GM23338 (cell line): ENCODE measurements around the gene NCKAP1. TPM values are rescaled to one million over a fixed set of nuclear protein-coding genes. Genes with fewer than 3 reads are reported as not detected.

Experiments
- ATAC-seq: fragments of 200-7000 bp; cut with Tn5 transposase; 3 replicates; pipeline ENCODE4 v1.9.1; 2020
- DNase-seq: peaks from one replicate; pipeline ENCODE4 v3.0.0-alpha.2; 2015; ENCODE audit warnings: low spot score
- H2AFZ ChIP-seq: fragments of 200-600 bp; sonication (generic); 2 replicates; pipeline ENCODE4 v1.8.0; 2016; ENCODE audit warnings: antibody characterized with exemption, mild to moderate bottlenecking, moderate library complexity
- H3F3A ChIP-seq: fragments of 200-600 bp; sonication (generic); replicated peaks from 2 replicates; pipeline ENCODE4 v1.8.0; 2017; ENCODE audit warnings: antibody characterized with exemption, mixed run types, low read depth
- H3K27ac ChIP-seq: fragments of 200-600 bp; sonication (generic); 2 replicates; pipeline ENCODE4 v1.6.1; 2016; ENCODE audit warnings: low read depth
- H3K27me3 ChIP-seq: fragments of 200-600 bp; sonication (generic); 2 replicates; pipeline ENCODE4 v1.8.0; 2016; ENCODE audit warnings: mild to moderate bottlenecking, mixed run types, moderate library complexity; ENCODE audit not compliant: insufficient read depth
- H3K36me3 ChIP-seq: fragments of 200-600 bp; sonication (generic); 2 replicates; pipeline ENCODE4 v1.8.0; 2016; ENCODE audit warnings: mild to moderate bottlenecking; ENCODE audit not compliant: insufficient read depth
- H3K4me1 ChIP-seq: fragments of 200-600 bp; sonication (generic); 2 replicates; pipeline ENCODE4 v1.8.0; 2016; ENCODE audit warnings: mild to moderate bottlenecking, moderate library complexity; ENCODE audit not compliant: insufficient read depth
- H3K4me2 ChIP-seq: fragments of 200-600 bp; sonication (generic); 2 replicates; pipeline ENCODE4 v1.7.1; 2017; ENCODE audit warnings: mixed run types
- H3K4me3 ChIP-seq: fragments of 200-600 bp; sonication (generic); 2 replicates; pipeline ENCODE4 v1.6.1; 2016; ENCODE audit warnings: mixed run types
- H3K79me2 ChIP-seq: fragments of 200-600 bp; sonication (generic); replicated peaks from 2 replicates; pipeline ENCODE4 v1.8.0; 2017; ENCODE audit warnings: mild to moderate bottlenecking; ENCODE audit not compliant: insufficient read depth
- H3K9me2 ChIP-seq: fragments of 200-600 bp; sonication (generic); 2 replicates; pipeline ENCODE4 v1.8.0; 2017; ENCODE audit not compliant: insufficient read depth
- H4K20me1 ChIP-seq: fragments of 200-600 bp; sonication (generic); replicated peaks from 2 replicates; pipeline ENCODE4 v1.8.0; 2017; ENCODE audit warnings: mild to moderate bottlenecking; ENCODE audit not compliant: insufficient read depth
- H3K27ac Mint-ChIP-seq: 2 replicates; pipeline ENCODE4 v1.8.0; 2020; ENCODE audit warnings: inconsistent platforms, mild to moderate bottlenecking, moderate library complexity, mixed read lengths
- H3K27me3 Mint-ChIP-seq: 3 replicates; pipeline ENCODE4 v1.8.0; 2022; ENCODE audit warnings: low read depth, mild to moderate bottlenecking, moderate library complexity, mixed read lengths, inconsistent platforms; ENCODE audit not compliant: insufficient read depth, poor library complexity
- H3K36me3 Mint-ChIP-seq: 3 replicates; pipeline ENCODE4 v1.8.0; 2021; ENCODE audit warnings: low read depth, mild to moderate bottlenecking, inconsistent platforms, moderate library complexity, mixed read lengths
- H3K4me1 Mint-ChIP-seq: 3 replicates; pipeline ENCODE4 v1.8.0; 2020; ENCODE audit warnings: mild to moderate bottlenecking, inconsistent platforms, mixed read lengths
- H3K4me3 Mint-ChIP-seq: 3 replicates; pipeline ENCODE4 v1.8.0; 2021; ENCODE audit warnings: moderate library complexity, mild to moderate bottlenecking, inconsistent platforms, mixed read lengths
- H3K9me3 Mint-ChIP-seq: 3 replicates; pipeline ENCODE4 v1.8.0; 2020; ENCODE audit warnings: moderate library complexity, mild to moderate bottlenecking, inconsistent platforms, mixed read lengths
- JUNB ChIP-seq: IDR thresholded peaks from one replicate; pipeline ENCODE4 v1.6.1; 2016; ENCODE audit warnings: antibody characterized with exemption; ENCODE audit not compliant: unreplicated experiment
- NANOG ChIP-seq: IDR thresholded peaks from 2 replicates; pipeline ENCODE4 v1.6.1; 2016; ENCODE audit warnings: antibody characterized with exemption, borderline replicate concordance
- POLR2AphosphoS5 ChIP-seq: IDR thresholded peaks from 2 replicates; pipeline ENCODE4 v1.6.1; 2016; ENCODE audit warnings: antibody characterized with exemption, low read depth
- polyA plus RNA-seq: library from polyadenylated mRNA; unstranded; fragments of >200 nt; fragmentation: Nextera tagmentation; extraction: Ambion mirVana; gene quantifications from 2 replicates; pipeline ENCODE4 v1.2.1, GENCODE V29; 2016
- total RNA-seq: library from RNA; depleted of rRNA; stranded (reverse); fragments of >200 nt; shearing (Covaris generic); gene quantifications from 2 replicates; pipeline ENCODE4 v1.2.3, GENCODE V29; 2014
- TF ChIP-seq, protein P1 (sequence below): fragments of 250-450 bp; sonication (Bioruptor Pico); IDR thresholded peaks from 2 replicates; pipeline ENCODE4 v1.5.0; 2020; ENCODE audit warnings: mild to moderate bottlenecking, moderate library complexity
- TF ChIP-seq, protein P2 (sequence below): IDR thresholded peaks from 2 replicates; pipeline ENCODE4 v1.6.1; 2016; ENCODE audit warnings: antibody characterized with exemption
- TF ChIP-seq, protein P3 (sequence below), 2 experiments: fragments of 200-600 bp in 1 of 2; sonication (generic) in 1 of 2; conservative IDR thresholded peaks; 2 replicates each; pipeline versions ENCODE4 v1.5.1 to v1.6.1; 2016 to 2017; ENCODE audit warnings: antibody characterized with exemption in 2 of 2, low read depth in 2 of 2, mild to moderate bottlenecking in 2 of 2, moderate library complexity in 1 of 2

Gene NCKAP1
- total and polyA plus RNA-seq, 2 experiments from 2014 or later, result 53.8 to 157 TPM

DNA sequence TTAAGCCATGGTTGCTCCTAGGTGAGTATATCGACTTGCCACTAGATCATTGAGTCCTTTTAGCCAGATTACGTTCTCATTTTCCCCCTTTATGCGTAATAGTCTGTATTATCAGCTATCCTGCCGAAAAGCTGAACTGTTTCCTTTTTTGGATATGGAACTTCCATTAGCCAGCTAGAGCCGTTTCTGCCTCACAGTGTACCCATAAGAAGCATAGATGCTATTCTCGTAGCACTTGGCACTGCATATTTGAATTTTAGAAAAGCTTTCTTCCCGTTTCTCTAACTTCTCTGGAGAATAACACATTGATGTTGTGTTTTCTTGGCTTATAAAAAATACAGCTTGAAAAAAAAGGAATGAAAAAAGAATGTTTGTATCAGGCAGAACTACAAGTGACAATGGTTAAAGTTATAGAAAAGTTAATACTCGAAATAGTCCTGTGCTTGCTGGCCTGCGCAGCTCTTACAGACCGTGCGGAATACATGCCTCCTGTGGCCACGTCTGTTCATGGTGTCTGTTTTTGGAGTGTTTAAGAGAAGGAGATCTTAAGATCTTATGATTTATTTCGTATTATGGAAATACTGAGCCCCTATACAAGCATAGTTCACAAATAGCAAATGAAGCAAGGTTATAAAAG is 41.0 kb upstream of the NCKAP1 start (continued):
- TF ChIP-seq, protein P1, sequence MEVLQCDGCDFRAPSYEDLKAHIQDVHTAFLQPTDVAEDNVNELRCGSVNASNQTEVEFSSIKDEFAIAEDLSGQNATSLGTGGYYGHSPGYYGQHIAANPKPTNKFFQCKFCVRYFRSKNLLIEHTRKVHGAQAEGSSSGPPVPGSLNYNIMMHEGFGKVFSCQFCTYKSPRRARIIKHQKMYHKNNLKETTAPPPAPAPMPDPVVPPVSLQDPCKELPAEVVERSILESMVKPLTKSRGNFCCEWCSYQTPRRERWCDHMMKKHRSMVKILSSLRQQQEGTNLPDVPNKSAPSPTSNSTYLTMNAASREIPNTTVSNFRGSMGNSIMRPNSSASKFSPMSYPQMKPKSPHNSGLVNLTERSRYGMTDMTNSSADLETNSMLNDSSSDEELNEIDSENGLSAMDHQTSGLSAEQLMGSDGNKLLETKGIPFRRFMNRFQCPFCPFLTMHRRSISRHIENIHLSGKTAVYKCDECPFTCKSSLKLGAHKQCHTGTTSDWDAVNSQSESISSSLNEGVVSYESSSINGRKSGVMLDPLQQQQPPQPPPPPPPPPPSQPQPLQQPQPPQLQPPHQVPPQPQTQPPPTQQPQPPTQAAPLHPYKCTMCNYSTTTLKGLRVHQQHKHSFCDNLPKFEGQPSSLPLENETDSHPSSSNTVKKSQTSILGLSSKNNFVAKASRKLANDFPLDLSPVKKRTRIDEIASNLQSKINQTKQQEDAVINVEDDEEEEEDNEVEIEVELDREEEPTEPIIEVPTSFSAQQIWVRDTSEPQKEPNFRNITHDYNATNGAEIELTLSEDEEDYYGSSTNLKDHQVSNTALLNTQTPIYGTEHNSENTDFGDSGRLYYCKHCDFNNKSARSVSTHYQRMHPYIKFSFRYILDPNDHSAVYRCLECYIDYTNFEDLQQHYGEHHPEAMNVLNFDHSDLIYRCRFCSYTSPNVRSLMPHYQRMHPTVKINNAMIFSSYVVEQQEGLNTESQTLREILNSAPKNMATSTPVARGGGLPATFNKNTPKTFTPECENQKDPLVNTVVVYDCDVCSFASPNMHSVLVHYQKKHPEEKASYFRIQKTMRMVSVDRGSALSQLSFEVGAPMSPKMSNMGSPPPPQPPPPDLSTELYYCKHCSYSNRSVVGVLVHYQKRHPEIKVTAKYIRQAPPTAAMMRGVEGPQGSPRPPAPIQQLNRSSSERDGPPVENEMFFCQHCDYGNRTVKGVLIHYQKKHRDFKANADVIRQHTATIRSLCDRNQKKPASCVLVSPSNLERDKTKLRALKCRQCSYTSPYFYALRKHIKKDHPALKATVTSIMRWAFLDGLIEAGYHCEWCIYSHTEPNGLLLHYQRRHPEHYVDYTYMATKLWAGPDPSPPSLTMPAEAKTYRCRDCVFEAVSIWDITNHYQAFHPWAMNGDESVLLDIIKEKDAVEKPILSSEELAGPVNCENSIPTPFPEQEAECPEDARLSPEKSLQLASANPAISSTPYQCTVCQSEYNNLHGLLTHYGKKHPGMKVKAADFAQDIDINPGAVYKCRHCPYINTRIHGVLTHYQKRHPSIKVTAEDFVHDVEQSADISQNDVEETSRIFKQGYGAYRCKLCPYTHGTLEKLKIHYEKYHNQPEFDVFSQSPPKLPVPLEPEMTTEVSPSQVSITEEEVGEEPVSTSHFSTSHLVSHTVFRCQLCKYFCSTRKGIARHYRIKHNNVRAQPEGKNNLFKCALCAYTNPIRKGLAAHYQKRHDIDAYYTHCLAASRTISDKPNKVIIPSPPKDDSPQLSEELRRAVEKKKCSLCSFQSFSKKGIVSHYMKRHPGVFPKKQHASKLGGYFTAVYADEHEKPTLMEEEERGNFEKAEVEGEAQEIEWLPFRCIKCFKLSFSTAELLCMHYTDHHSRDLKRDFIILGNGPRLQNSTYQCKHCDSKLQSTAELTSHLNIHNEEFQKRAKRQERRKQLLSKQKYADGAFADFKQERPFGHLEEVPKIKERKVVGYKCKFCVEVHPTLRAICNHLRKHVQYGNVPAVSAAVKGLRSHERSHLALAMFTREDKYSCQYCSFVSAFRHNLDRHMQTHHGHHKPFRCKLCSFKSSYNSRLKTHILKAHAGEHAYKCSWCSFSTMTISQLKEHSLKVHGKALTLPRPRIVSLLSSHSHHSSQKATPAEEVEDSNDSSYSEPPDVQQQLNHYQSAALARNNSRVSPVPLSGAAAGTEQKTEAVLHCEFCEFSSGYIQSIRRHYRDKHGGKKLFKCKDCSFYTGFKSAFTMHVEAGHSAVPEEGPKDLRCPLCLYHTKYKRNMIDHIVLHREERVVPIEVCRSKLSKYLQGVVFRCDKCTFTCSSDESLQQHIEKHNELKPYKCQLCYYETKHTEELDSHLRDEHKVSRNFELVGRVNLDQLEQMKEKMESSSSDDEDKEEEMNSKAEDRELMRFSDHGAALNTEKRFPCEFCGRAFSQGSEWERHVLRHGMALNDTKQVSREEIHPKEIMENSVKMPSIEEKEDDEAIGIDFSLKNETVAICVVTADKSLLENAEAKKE (CRISPR knock-in tag), result no peak

DNA sequence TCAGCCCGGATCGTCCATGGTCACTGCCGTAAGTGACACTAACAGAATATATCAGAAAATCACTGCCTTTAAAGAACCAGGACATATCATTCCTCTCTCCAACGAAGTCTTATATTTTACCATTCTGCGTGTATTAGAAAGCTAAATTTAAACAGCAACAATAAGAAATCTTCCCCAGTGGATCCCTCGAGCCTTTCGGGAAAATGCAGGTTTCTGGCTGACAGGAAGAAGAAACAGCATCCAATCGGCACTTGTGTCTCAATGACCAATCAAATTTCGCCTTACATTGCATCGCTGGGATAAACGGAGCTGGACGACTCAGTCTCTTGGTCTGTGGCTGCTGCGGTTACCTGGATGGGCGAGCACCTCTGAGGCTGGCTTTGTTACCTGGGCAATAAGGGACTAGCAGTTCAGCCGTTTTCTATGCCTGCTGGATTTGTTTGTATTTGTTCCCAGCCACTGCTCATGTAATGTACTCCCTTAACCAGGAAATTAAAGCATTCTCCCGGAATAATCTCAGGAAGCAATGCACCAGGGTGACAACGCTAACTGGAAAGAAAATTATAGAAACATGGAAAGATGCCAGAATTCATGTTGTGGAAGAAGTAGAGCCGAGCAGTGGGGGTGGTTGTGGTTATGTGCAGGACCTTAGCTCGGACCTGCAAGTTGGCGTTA is 40.3 kb upstream of the NCKAP1 start, which contains the start of gene DUSP19:
Gene DUSP19, plus strand, starts transcription at position 284 of the 675 bp plus-strand sequence. Its CDS starts 187 bp downstream, at position 471.
- Histone ChIP-seq H3K4me2 (peak within 1 kb of the TSS; percentile 69), H3K79me2 (no peaks in the 10 kb centered on the region), H3K27me3 (no peaks in the 10 kb centered on the region), H3F3A (no peaks in the 10 kb centered on the region), H3K9me2 (no peaks in the 10 kb centered on the region), H3K36me3 (no peaks in the 10 kb centered on the region), H3K4me3 (peak within 1 kb of the TSS; percentile 49), H2AFZ (peak within 1 kb of the TSS; percentile 25; the same call in 1 of the 2 replicates), H4K20me1 (no peaks in the 10 kb centered on the region), H3K4me1 (peaks cover 15% of the 10 kb centered on the region), H3K27ac (peak within 1 kb of the TSS; percentile 55)
- DNase-seq (peak; percentile 97), ATAC-seq (peak; percentile 98)
- Mint-ChIP-seq H3K27me3 (peaks cover 2% of the 10 kb centered on the region), H3K9me3 (no peaks in the 10 kb centered on the region), H3K27ac (peak within 1 kb of the TSS; percentile 91), H3K4me3 (peak within 1 kb of the TSS; percentile 87), H3K4me1 (peaks cover 19% of the 10 kb centered on the region), H3K36me3 (no peaks in the 10 kb centered on the region)
- TF ChIP-seq POLR2AphosphoS5 (peak; percentile 88), JUNB (no peak), NANOG (0 out of 2 replicates have a peak, but pooled peaks have one; percentile 25)
- TF ChIP-seq, protein P2, sequence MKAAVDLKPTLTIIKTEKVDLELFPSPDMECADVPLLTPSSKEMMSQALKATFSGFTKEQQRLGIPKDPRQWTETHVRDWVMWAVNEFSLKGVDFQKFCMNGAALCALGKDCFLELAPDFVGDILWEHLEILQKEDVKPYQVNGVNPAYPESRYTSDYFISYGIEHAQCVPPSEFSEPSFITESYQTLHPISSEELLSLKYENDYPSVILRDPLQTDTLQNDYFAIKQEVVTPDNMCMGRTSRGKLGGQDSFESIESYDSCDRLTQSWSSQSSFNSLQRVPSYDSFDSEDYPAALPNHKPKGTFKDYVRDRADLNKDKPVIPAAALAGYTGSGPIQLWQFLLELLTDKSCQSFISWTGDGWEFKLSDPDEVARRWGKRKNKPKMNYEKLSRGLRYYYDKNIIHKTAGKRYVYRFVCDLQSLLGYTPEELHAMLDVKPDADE, result 0 out of 2 replicates have a peak, but pooled peaks have one; percentile 43
- TF ChIP-seq, protein P3, sequence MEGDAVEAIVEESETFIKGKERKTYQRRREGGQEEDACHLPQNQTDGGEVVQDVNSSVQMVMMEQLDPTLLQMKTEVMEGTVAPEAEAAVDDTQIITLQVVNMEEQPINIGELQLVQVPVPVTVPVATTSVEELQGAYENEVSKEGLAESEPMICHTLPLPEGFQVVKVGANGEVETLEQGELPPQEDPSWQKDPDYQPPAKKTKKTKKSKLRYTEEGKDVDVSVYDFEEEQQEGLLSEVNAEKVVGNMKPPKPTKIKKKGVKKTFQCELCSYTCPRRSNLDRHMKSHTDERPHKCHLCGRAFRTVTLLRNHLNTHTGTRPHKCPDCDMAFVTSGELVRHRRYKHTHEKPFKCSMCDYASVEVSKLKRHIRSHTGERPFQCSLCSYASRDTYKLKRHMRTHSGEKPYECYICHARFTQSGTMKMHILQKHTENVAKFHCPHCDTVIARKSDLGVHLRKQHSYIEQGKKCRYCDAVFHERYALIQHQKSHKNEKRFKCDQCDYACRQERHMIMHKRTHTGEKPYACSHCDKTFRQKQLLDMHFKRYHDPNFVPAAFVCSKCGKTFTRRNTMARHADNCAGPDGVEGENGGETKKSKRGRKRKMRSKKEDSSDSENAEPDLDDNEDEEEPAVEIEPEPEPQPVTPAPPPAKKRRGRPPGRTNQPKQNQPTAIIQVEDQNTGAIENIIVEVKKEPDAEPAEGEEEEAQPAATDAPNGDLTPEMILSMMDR (conservative IDR thresholded peaks at IDR 0.05; ENCODE audit: low read depth in 2 of 2), result no peak
